HG02973 (cell line): ENCODE data around the gene PLCH1.

Experiments used
- ATAC-seq: cut with Tn5 transposase; IDR thresholded peaks from one replicate; pipeline ENCODE4 v1.9.1; 2021; ENCODE audit warnings: moderate library complexity; ENCODE audit not compliant: unreplicated experiment

Gene PLCH1

DNA sequence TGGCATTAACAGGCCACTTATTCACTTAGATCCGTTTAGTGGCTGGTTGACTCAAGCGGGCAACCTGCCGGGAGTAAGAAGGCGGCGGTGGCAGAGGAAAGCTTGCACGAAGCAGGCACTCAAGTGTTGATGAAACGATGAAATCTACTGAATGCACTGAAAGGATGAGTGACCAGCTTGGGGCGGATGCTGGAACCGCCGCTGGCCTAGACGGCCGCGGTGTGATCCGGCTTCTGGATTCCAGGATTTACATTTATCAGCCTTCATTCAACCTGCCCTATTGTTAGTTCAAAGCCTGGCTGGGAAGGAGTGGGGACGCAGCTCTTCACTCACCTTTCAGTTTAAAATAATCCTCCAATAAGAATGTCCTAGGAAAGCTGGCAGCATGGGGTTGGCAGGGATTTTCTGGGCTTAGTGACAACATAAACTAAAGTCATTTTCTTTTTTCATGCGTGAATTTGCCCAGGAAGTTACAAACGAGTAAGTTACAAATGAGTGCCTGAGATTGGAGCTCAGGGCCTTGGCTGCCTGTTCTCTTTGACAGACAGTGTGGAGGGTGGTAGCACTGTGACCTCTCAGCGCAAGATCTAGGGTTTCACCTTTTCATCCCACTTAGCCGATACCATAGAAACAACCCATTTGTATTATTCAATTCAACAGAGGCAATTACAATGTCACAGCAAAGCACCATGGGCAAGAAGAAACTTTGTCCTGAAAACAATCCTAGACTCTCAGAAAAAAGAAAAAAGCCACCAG lies 1.1 kb upstream of the PLCH1 start:
- ATAC-seq = no peak

GRCh38 chr3:155744010-155744625 lies 753 bp downstream of the PLCH1 start:
- ATAC-seq = peak; percentile 31

DNA sequence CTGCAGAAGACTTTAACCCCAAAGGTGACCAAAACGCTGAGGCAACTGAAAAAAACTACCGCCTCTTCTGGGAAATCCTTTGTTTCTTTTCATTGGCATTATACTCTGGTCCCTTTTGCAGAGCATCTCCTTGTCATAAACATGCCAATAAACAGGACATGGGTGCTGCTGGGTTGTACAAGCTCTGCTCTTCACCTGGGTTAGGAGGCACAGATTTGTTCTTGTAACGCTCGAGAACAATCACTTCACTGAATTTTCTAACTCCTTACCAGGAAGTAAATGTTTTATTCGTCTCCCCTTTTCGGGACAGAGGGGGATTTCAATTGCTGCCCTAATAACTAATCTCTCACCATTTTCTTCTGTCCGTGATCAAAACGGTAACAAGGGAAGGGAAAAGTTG lies 1.3 kb downstream of the PLCH1 start:
- ATAC-seq = no peak

DNA sequence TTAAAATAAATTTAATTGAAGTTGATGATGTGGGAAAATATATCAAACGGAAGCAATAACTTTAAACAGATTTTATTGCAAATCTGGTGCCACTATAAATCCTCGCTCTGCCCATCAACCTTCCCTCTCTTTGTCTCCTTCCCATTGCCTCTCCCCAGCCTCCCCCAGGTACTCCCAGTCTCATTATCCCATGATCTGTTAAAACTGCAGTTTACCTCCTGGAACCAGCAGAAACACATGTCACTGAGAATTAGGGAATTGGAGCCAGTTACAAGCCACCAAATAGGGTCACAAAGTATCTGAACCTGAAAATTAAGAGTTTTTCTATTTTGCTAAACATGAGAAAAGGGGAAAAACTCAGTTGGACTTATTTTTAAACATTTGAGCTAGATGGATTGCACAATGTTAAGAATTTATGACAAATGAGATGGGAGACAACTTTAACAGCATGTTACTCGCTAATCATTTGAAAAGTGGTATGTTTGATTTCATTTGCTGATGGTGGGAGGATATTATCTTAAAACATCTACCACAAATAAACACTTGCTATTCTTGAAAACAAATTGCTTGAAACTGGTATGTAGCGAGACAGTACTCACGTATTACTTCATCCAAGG lies 2.4 kb downstream of the PLCH1 start:
- no peak for ATAC-seq

DNA sequence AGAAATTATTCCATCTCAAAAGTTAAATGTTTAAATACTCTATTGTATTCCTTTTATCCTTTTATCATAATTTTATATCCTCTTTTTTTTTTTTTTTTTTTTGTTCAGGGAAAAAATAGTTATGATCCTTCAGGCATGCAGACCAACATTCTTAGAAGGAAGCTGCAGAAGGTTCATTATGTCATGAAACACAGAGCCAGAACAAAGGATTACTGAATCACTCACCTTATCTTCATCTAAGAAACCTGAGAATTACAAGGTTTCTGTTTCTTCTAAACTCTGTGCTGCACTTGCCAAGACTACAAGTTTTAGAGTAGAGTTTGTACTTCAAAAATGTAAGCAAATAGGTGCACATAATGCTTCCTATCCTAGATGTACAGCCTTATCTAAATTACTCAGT lies 3.3 kb downstream of the PLCH1 start:
- no peak for ATAC-seq

DNA sequence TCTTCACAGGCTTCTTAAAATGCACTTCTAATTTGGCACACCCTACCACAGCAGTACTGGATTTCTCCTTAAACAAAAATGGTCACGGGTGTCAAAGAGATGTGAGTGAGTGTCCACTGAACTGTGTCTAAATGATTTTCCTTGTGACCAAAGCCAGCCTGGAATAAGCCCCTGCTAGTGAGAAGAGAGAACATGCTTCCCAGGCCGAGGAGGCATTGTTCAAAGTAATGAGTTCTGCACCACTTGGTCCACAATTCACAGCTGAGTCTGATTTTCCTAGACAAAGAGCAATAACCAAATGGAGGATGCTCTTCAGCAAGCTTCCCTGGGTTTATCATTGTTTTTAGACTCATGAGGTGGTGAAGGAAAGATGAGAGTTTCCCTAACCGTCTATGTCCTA lies 3.8 kb downstream of the PLCH1 start:
- no peak for ATAC-seq

- no peak for ATAC-seq
Observed at GRCh38 chr3:155739154-155739553, 5.7 kb downstream of the PLCH1 start.

DNA sequence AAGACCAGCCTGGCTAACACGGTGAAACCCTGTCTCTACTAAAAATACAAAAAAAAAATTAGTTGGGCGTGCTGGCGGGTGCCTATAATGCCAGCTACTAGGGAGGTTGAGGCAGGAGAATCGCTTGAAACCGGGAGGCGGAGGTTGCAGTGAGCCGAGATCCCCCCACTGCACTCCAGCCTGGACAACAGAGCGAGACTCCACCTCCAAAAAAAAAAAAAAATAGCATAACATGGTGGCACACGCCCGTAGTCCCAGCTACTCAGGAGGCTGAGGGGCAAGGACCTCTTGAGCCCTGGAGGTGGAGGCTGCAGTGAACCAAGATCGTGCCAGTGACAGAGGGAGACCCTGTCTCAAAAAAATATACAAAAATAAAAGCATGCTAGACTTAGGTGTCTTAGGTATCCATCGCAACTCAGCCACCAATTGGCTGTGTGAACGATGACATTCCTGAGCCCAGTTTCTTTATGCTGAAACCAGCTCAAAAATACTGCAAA lies 6.2 kb downstream of the PLCH1 start:
- ATAC-seq = no peak

GRCh38 chr3:155737844-155738460 lies 6.9 kb downstream of the PLCH1 start:
- ATAC-seq = peak; percentile 96

GRCh38 chr3:155736381-155736780 lies 8.5 kb downstream of the PLCH1 start:
- no peak for ATAC-seq

DNA sequence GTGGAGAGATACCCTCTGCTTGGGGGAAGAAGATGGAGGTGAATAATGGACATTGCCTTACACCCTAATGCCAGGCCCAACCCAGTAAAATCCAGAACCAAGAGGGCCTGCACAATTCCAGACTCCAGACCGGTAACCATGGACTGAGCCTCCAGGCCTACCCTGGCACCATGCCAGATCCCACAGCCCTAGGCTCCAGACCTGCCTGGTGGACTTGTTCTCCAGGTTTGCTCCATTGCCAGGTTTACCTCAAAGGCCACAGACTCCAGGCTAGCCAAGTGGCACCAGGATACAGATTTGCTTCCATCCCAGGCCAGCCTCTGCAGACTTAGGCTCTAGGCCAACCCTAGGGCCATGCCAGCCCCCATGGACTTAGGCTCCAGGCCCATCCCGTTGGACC lies 14.0 kb downstream of the PLCH1 start:
- ATAC-seq = no peak

DNA sequence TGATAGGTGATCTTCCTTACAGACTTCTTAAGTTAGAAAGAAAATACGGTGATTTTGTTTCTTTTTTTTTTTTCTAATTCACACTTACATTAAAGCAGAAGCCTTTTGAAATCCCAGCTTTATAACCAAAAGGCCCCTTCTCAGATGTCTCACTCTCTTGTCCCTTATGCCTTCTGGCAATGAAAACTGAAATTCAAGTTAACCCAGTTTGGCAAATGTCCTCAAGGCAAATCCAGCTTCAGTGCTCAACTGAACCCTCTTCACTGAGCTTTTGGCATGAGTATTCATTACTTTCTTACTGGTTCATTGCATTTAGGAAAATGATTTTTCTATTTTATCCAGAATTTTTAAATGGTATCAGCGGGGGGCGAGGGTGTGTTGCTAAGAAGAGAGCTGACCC lies 17.0 kb downstream of the PLCH1 start:
- ATAC-seq = no peak

DNA sequence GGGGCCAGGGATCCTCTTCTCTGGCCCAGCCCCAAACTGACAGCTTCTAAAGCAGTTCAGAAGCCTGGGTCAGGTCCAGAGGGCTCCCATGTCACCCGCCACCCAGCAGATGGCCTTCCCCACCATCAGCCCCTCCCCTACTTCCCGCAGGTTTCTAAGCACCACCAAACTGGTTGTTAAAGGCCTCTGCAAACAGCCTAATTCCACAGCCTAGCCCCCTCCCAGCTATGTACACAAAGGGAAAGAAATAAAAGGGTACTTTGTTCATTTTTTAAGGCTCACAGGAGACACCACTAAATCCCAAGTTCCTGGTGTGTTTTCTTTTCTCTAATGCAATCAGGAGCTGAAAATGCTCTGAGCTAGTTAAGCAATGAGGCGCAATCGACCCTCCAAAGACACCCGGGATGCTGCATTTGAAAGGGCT lies 30.6 kb downstream of the PLCH1 start:
- no peak for ATAC-seq

- ATAC-seq = peak; percentile 92
Observed at GRCh38 chr3:155712008-155712407, 32.9 kb downstream of the PLCH1 start.

GRCh38 chr3:155704771-155705559 lies 39.9 kb downstream of the PLCH1 start:
- ATAC-seq = no peak

DNA sequence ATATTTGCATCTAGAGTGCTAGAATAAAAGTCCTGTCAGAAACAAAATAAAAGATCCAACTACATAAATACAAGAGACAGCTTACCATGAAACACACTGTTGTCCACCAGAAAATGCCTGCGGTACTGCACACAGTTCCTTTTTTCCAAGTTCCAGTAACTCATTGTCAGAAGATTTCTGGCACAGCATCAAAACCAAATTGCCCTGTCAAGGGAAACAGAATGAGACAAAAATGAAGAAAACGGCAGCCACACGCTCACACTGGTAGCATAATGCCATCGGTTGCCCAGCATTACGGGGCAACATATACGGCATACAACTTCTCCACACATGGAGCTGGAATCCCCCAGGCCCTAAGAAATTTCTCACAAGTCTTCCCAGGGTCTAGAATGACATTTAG lies 40.8 kb downstream of the PLCH1 start:
- ATAC-seq = no peak

GRCh38 chr3:155702745-155703591 lies 41.9 kb downstream of the PLCH1 start:
- ATAC-seq = no peak

DNA sequence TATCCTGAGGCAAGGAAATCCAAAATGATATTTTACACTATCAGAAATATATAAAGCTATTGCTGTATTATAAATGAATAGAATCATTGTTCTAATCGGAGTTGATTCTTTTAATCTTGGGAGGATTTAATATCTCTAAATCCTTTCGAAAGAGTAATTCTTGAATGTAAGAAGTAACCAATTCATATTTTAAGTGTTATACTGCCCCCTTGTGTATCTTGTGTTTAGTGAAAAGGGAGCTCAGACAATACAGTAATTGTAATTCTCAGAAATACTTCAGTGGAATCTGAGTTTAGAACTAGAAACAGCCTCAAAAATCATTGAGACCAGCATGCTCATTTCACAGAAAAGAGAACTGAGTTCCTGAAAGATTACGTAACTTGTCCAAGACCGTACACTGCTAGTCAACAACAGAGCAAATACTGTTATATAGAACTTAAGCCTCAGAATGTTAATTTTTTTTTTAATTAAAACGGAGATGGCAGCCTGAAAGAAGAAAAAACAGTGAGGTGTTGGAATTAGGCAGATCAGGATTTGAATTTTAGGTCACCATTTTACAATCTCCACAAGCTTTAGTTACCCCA lies 42.9 kb downstream of the PLCH1 start:
- ATAC-seq = no peak

DNA sequence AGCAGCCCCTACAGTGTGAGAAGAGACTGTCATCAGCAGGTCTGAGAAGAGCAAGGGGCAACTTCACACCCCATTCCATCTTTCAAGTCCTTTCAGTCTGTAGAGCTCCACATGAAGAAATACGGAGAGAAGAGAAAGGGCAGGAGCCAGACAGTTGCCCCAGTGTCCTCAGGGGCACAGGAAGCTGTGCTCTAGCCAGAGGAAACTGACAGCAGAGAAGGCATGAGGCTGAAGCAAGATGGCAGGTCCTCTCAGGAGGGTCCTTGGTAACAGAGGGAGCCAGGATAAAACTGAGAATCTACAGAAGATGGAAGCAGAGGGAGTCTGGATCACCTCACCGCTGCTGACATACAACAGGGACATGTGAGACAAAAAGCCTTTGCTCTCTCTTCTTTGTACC lies 47.3 kb downstream of the PLCH1 start:
- no peak for ATAC-seq

GRCh38 chr3:155690921-155691320 lies 54.0 kb downstream of the PLCH1 start:
- no peak for ATAC-seq
